HCT116 (cell line): ENCODE measurements around the gene GABARAP. TPM values are rescaled to one million over a fixed set of nuclear protein-coding genes. Genes with fewer than 3 reads are reported as not detected.

Experiments
- ATAC-seq: fragments of 200-7000 bp; cut with Tn5 transposase; 2 replicates; pipeline ENCODE4 v1.9.1; 2020; ENCODE audit warnings: mild to moderate bottlenecking, moderate library complexity
- BruUV-seq: library from RNA; stranded (reverse); fragments of 400-500 nt; replicated peaks from 2 replicates; lab custom pipeline; 2021; lab: Mats Ljungman, UMichigan
- CTCF ChIA-PET: fragments of 300-600 bp; sonication (Branson Sonifier 250); formaldehyde crosslinking; loops from one replicate; lab custom pipeline; 2021; ENCODE audit warnings: antibody characterized with exemption; lab: Charles Lee
- POLR2A ChIA-PET: fragments of 300-600, 350-600 bp; sonication (Branson Sonifier 250); formaldehyde crosslinking; loops from one replicate; lab custom pipeline; 2021; ENCODE audit warnings: antibody characterized with exemption; lab: Charles Lee
- RAD21 ChIA-PET, 2 experiments: fragments of 300-600 bp; sonication (Branson Sonifier 250); formaldehyde crosslinking; loops; one replicate each; lab custom pipeline; 2023; ENCODE audit warnings: low total read pairs in 2 of 2; ENCODE audit not compliant: uncharacterized antibody in 2 of 2, unreplicated experiment in 2 of 2, low non-redundant PET in 1 of 2; lab: Charles Lee
- DNase-seq: peaks from one replicate; pipeline ENCODE4 v3.0.0-alpha.2; 2010; ENCODE audit warnings: low read depth, low spot score
- H2AFZ ChIP-seq: fragments of 200-600 bp; shearing (Covaris generic), sonication (generic); 2 replicates; pipeline ENCODE4 v1.6.1; 2017; ENCODE audit warnings: low read depth, mixed run types, mixed read lengths, antibody characterized with exemption, low read length; ENCODE audit not compliant: poor library complexity, severe bottlenecking
- H3K27ac ChIP-seq: 2 replicates; pipeline ENCODE4 v1.5.1; 2012; ENCODE audit warnings: low read depth, low read length
- H3K27me3 ChIP-seq: fragments of 200-600 bp; sonication (generic); 2 replicates; pipeline ENCODE4 v1.6.1; 2016; ENCODE audit warnings: mixed run types, low read length, mixed read lengths; ENCODE audit not compliant: insufficient read depth
- H3K36me3 ChIP-seq, 2 experiments: fragments of 200-500 bp in 1 of 2; fragments of 200-600 bp in 1 of 2; sonication (Bioruptor generic) in 1 of 2; sonication (generic) in 1 of 2; 2 replicates each; pipeline versions ENCODE4 v1.5.1 to v1.6.1; 2014 to 2016; ENCODE audit warnings: low read length in 2 of 2, inconsistent platforms in 1 of 2, mixed read lengths in 1 of 2, mixed run types in 1 of 2; ENCODE audit not compliant: insufficient read depth in 2 of 2, control insufficient read depth in 1 of 2
- H3K4me1 ChIP-seq, 2 experiments: fragments of 200-600 bp in 1 of 2; sonication (generic) in 1 of 2; 2 replicates each; pipeline versions ENCODE4 v1.5.1 to v1.6.1; 2012 to 2017; ENCODE audit warnings: low read length in 2 of 2, inconsistent platforms in 1 of 2, mild to moderate bottlenecking in 1 of 2, mixed read lengths in 1 of 2, mixed run types in 1 of 2, moderate library complexity in 1 of 2; ENCODE audit not compliant: insufficient read depth in 2 of 2, control insufficient read depth in 1 of 2
- H3K4me2 ChIP-seq: fragments of 200-600 bp; sonication (generic); 2 replicates; pipeline ENCODE4 v1.6.1; 2017; ENCODE audit warnings: mixed run types, low read length, mixed read lengths
- H3K4me3 ChIP-seq, 2 experiments: fragments of 200-600 bp in 1 of 2; sonication (generic) in 1 of 2; replicated peaks in 1 of 2; 2 replicates each; pipeline ENCODE4 v1.5.1; 2011 to 2016; ENCODE audit warnings: low read length in 2 of 2, control low read depth in 1 of 2, low read depth in 1 of 2, mild to moderate bottlenecking in 1 of 2, mixed read lengths in 1 of 2, mixed run types in 1 of 2
- H3K79me2 ChIP-seq: fragments of 200-600 bp; sonication (generic); 2 replicates; pipeline ENCODE4 v1.6.1; 2017; ENCODE audit warnings: mild to moderate bottlenecking, mixed run types, low read length, moderate library complexity, mixed read lengths; ENCODE audit not compliant: insufficient read depth
- H3K9ac ChIP-seq: fragments of 200-600 bp; sonication (generic); 2 replicates; pipeline ENCODE4 v1.6.1; 2016; ENCODE audit warnings: low read length, mixed read lengths
- H3K9me2 ChIP-seq: fragments of 200-600 bp; sonication (generic), shearing (Covaris generic); 2 replicates; pipeline ENCODE4 v1.6.1; 2017; ENCODE audit warnings: mixed run types, mild to moderate bottlenecking, moderate library complexity; ENCODE audit not compliant: insufficient read depth
- H3K9me3 ChIP-seq, 2 experiments: fragments of 200-500 bp in 1 of 2; fragments of 200-600 bp in 1 of 2; sonication (Bioruptor generic) in 1 of 2; sonication (generic) in 1 of 2; 2 replicates each; pipeline ENCODE4 v1.6.1; 2014 to 2017; ENCODE audit warnings: low read length in 2 of 2, mixed read lengths in 2 of 2, inconsistent platforms in 1 of 2, low read depth in 1 of 2, mild to moderate bottlenecking in 1 of 2, mixed run types in 1 of 2, moderate library complexity in 1 of 2; ENCODE audit not compliant: control insufficient read depth in 1 of 2, insufficient read depth in 1 of 2
- H4K20me1 ChIP-seq: fragments of 200-600 bp; sonication (generic), shearing (Covaris generic); 2 replicates; pipeline ENCODE4 v1.6.1; 2017; ENCODE audit warnings: mixed run types, mild to moderate bottlenecking, moderate library complexity; ENCODE audit not compliant: insufficient read depth
- CBX3 ChIP-seq: IDR thresholded peaks from 2 replicates; pipeline ENCODE4 v1.6.1; 2012; ENCODE audit warnings: low read depth
- CEBPB ChIP-seq: IDR thresholded peaks from 2 replicates; pipeline ENCODE4 v1.6.1; 2012; ENCODE audit warnings: low read depth
- EGR1 ChIP-seq: IDR thresholded peaks from 2 replicates; pipeline ENCODE4 v1.6.1; 2012; ENCODE audit warnings: low read depth
- ELF1 ChIP-seq: IDR thresholded peaks from 2 replicates; pipeline ENCODE4 v1.6.1; 2012; ENCODE audit warnings: low read depth, borderline replicate concordance
- EZH2 ChIP-seq: fragments of 200-600 bp; sonication (generic); IDR thresholded peaks from 2 replicates; pipeline ENCODE4 v1.6.1; 2017; ENCODE audit warnings: antibody characterized with exemption, mixed run types
- EZH2phosphoT487 ChIP-seq: fragments of 200-600 bp; IDR thresholded peaks from 2 replicates; pipeline ENCODE4 v1.6.1; 2018; ENCODE audit warnings: antibody characterized with exemption, borderline replicate concordance
- JUND ChIP-seq: IDR thresholded peaks from 2 replicates; pipeline ENCODE4 v1.6.1; 2012
- POLR2A ChIP-seq: IDR thresholded peaks from 2 replicates; pipeline ENCODE4 v1.7.0; 2011; ENCODE audit warnings: borderline replicate concordance; ENCODE audit not compliant: insufficient read depth, insufficient read length; ENCODE audit errors: extremely low read depth
- POLR2AphosphoS5 ChIP-seq: IDR thresholded peaks from 2 replicates; pipeline ENCODE4 v1.6.1; 2011; ENCODE audit warnings: mild to moderate bottlenecking, low read depth, low read length, moderate library complexity
- RAD21 ChIP-seq: IDR thresholded peaks from 2 replicates; pipeline ENCODE4 v1.6.1; 2012; ENCODE audit warnings: low read depth, mild to moderate bottlenecking
- SIN3A ChIP-seq: IDR thresholded peaks from 2 replicates; pipeline ENCODE4 v1.6.1; 2012; ENCODE audit warnings: low read depth
- SRF ChIP-seq: IDR thresholded peaks from 2 replicates; pipeline ENCODE4 v1.6.1; 2012; ENCODE audit warnings: low read depth
- YY1 ChIP-seq: IDR thresholded peaks from 2 replicates; pipeline ENCODE4 v1.6.1; 2011; ENCODE audit warnings: low read length, low read depth, moderate library complexity, mild to moderate bottlenecking; ENCODE audit not compliant: insufficient replicate concordance; ENCODE audit errors: extremely low read depth
- ZFX ChIP-seq: fragments of 450-650 bp; IDR thresholded peaks from 2 replicates; pipeline ENCODE4 v1.6.1; 2017
- ZNF274 ChIP-seq: fragments of 200-500 bp; sonication (Bioruptor generic); IDR thresholded peaks from 2 replicates; pipeline ENCODE4 v1.6.1; 2014; ENCODE audit warnings: mild to moderate bottlenecking, low read depth, low read length, inconsistent platforms
- intact Hi-C: fragments of 100-400 bp; cut with micrococcal nuclease; formaldehyde crosslinking; loops from 2 replicates; pipeline ENCODE4 v1.10.0; 2022
- total RNA-seq: library from RNA; stranded (reverse); gene quantifications from one replicate; pipeline ENCODE4 v1.2.1, GENCODE V29; 2021; ENCODE audit not compliant: unreplicated experiment
- TF ChIP-seq, protein P1 (sequence below): IDR thresholded peaks from 2 replicates; pipeline ENCODE4 v1.6.1; 2012; ENCODE audit warnings: low read depth
- TF ChIP-seq, protein P2 (sequence below): IDR thresholded peaks from 2 replicates; pipeline ENCODE4 v1.6.1; 2012

GABARAP gene
- total RNA-seq, 1 experiment from 2014 or later, result 287 TPM

DNA sequence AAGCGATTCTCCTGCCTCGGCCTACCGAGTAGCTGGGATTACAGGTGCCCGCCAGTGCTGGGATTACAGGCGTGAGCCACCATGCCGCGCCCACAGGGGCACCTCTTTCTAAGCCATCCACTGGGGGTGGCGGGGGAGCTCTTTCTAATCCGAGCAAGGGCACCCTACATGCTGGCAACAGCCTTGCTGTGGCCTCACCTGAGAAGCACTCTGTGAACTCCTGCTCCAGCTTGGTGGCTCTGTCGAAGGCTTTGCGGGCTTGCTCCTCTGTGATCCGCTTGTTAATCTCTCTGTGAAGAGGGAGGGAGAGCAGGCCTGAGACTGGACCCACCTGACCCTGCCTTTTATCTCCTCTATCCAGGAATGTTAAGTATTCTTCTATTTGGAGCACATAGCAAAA is 51.2 kb downstream of the GABARAP start:
- H3K9ac ChIP-seq, result no peak overlapping the region
- RAD21 ChIA-PET, result no interaction called here
- intact Hi-C loops, result no loop called here

More for the DNA sequence above, 51.2 kb downstream of the GABARAP start:
- no peak overlapping the region for H3K4me3 ChIP-seq
- H3K9me2 ChIP-seq, result no peaks in the 10 kb centered on the region
- no peak for TF ChIP-seq SRF
- no peak for TF ChIP-seq SIN3A
- no peak for TF ChIP-seq CBX3
- TF ChIP-seq EZH2, result no peak
- TF ChIP-seq EZH2phosphoT487, result no peak
- no peak for TF ChIP-seq POLR2A
- TF ChIP-seq ZFX, result no peak
- no peak for TF ChIP-seq ZNF274
- TF ChIP-seq, protein P1, sequence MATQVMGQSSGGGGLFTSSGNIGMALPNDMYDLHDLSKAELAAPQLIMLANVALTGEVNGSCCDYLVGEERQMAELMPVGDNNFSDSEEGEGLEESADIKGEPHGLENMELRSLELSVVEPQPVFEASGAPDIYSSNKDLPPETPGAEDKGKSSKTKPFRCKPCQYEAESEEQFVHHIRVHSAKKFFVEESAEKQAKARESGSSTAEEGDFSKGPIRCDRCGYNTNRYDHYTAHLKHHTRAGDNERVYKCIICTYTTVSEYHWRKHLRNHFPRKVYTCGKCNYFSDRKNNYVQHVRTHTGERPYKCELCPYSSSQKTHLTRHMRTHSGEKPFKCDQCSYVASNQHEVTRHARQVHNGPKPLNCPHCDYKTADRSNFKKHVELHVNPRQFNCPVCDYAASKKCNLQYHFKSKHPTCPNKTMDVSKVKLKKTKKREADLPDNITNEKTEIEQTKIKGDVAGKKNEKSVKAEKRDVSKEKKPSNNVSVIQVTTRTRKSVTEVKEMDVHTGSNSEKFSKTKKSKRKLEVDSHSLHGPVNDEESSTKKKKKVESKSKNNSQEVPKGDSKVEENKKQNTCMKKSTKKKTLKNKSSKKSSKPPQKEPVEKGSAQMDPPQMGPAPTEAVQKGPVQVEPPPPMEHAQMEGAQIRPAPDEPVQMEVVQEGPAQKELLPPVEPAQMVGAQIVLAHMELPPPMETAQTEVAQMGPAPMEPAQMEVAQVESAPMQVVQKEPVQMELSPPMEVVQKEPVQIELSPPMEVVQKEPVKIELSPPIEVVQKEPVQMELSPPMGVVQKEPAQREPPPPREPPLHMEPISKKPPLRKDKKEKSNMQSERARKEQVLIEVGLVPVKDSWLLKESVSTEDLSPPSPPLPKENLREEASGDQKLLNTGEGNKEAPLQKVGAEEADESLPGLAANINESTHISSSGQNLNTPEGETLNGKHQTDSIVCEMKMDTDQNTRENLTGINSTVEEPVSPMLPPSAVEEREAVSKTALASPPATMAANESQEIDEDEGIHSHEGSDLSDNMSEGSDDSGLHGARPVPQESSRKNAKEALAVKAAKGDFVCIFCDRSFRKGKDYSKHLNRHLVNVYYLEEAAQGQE, result no peak
- TF ChIP-seq ELF1, result no peak
- TF ChIP-seq POLR2AphosphoS5, result no peak
- TF ChIP-seq, protein P2, sequence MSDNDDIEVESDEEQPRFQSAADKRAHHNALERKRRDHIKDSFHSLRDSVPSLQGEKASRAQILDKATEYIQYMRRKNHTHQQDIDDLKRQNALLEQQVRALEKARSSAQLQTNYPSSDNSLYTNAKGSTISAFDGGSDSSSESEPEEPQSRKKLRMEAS, result no peak
- no peak for TF ChIP-seq EGR1
- no peak for TF ChIP-seq JUND
- no peak for TF ChIP-seq RAD21
- TF ChIP-seq CEBPB, result no peak
- no peak for TF ChIP-seq YY1
- no peak overlapping the region for H3K4me2 ChIP-seq
- DNase-seq, result no peak
- H3K79me2 ChIP-seq, result no peaks in the 10 kb centered on the region
- no peak for ATAC-seq
- BruUV-seq, result no TSS peak
- H3K4me1 ChIP-seq, result no peaks in the 10 kb centered on the region; a peak in 1 of 4 replicates
- no peak overlapping the region for H3K27ac ChIP-seq
- no peak overlapping the region for H2AFZ ChIP-seq
- ChIA-PET CTCF (interaction anchor here (0.6 to 1.1 kb wide), 2 partner anchors 13 to 18 kb away, joined by 3 to 5 read pairs; no protein-coding TSS in a partner anchor), POLR2A (interaction anchor here (0.6 kb wide), 1 partner anchor 71 kb away, joined by 3 read pairs; no protein-coding TSS in a partner anchor)
- H3K27me3 ChIP-seq, result no peaks in the 10 kb centered on the region
- no peaks in the 10 kb centered on the region for H4K20me1 ChIP-seq
- no peaks in the 10 kb centered on the region for H3K36me3 ChIP-seq
- no peaks in the 10 kb centered on the region for H3K9me3 ChIP-seq
